ENCODE measurements around the gene LRRIQ3.

Gene LRRIQ3

DNA sequence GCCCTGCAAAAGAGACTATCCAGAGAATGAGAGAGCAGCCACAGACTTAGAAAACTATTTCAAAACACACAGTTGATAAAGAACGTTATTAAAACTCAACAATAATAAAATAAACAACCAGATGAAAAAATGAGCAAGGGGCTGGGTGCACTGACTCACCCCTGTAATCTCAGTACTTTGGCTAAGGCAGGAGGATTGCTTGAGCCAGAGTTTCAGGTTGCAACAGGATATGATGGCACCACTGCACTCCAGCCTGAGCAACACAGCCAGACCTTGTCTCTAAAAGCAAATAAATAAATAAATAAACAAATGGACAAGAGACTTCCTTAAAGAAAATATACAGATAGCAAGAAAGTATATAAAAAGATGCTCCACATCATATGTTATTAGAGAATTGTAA, 144.6 kb downstream of the LRRIQ3 start:
- no peak overlapping the region for H3K27ac Mint-ChIP-seq
- no peaks in the 10 kb centered on the region for H3K4me1 Mint-ChIP-seq (ENCODE audit: low read depth in 2 of 2)
- no peak overlapping the region for H3K4me3 Mint-ChIP-seq
- H3K27me3 Mint-ChIP-seq, result no peaks in the 10 kb centered on the region
- ATAC-seq (replicated peaks) (no peak), DNase-seq (no peak)
- H3K36me3 Mint-ChIP-seq (ENCODE audit: insufficient read depth), result no peaks in the 10 kb centered on the region
- H3K9me3 Mint-ChIP-seq, result peaks cover 0 to 7% of the 10 kb centered on the region in 2 donors

DNA sequence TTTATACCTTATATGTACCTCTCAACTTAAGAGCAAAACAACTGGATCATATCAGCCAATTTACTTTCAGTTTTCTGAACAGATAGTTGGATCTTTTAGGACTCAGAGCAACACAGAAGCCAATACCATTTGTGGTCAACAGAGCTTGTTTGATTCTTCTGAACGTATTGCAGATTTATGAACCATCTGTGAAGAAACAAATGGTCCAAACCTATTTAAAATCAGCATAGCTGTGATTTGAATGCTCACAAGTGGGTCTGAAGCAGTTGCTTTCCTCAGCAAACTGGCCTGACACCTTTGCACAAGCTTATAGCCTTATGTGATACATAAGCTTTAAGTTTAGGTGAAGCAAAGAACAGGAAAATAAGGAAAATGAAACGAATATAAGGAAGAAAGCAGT, 147.6 kb downstream of the LRRIQ3 start:
- DNase-seq (no peak), ATAC-seq (replicated peaks) (no peak)
- Mint-ChIP-seq H3K4me1 (ENCODE audit: low read depth in 2 of 2) (no peaks in the 10 kb centered on the region), H3K27me3 (no peaks in the 10 kb centered on the region), H3K9me3 (peaks cover 0 to 1% of the 10 kb centered on the region in 2 donors), H3K27ac (no peak overlapping the region), H3K36me3 (ENCODE audit: insufficient read depth) (no peaks in the 10 kb centered on the region), H3K4me3 (no peak overlapping the region)

DNA sequence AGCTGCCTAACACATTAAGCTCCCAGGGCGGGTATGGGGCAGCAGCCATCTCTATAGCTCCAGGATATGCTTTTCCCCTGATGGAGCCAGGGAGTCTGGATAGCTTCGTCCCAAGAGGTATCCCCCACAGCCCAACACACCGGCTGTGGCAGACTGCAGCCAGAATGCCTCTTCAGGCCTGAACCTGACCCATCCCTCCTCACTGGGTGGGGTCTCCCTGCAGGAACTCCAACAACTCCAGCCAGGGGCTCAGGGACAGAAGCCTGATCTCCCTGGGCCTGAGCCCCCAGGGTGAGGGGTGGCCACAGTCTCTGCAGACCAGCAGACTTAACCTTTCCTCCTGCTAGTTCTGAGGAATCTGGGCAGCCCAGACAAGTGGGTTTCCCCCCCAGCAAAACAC, 159.9 kb downstream of the LRRIQ3 start:
- Mint-ChIP-seq H3K9me3 (peaks cover 11 to 16% of the 10 kb centered on the region in 2 donors), H3K4me3 (no peak overlapping the region), H3K36me3 (ENCODE audit: insufficient read depth) (no peaks in the 10 kb centered on the region), H3K27ac (no peak overlapping the region), H3K4me1 (ENCODE audit: low read depth in 2 of 2) (no peaks in the 10 kb centered on the region), H3K27me3 (no peaks in the 10 kb centered on the region)
- ATAC-seq (replicated peaks) (no peak), DNase-seq (no peak)

DNA sequence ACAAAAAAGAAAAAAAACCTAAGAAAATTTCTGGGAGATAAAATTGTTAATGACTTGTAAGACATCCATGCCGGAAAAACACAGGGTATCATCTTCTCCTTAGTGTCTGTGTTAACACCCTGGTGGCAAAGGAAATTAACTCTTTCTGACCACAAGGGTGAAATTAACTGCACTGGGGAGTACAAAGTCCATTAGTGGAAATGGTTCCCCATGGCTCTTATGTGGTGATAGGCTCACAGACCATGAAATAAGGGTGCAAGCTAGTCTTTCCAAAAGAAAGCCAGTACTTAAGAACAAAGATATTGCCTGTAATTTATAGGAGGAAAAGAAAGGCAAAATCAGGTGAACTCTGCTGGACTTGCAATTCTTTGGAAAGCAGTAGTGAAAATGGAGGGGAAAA, 185.4 kb downstream of the LRRIQ3 start:
- Mint-ChIP-seq H3K4me3 (no peak overlapping the region), H3K9me3 (peaks cover 0 to 4% of the 10 kb centered on the region in 2 donors), H3K4me1 (ENCODE audit: low read depth in 2 of 2) (peaks cover 5 to 8% of the 10 kb centered on the region in 2 donors), H3K27ac (no peak overlapping the region), H3K36me3 (ENCODE audit: insufficient read depth) (no peaks in the 10 kb centered on the region), H3K27me3 (no peaks in the 10 kb centered on the region)
- DNase-seq, result no peak
- ATAC-seq (replicated peaks), result no peak

DNA sequence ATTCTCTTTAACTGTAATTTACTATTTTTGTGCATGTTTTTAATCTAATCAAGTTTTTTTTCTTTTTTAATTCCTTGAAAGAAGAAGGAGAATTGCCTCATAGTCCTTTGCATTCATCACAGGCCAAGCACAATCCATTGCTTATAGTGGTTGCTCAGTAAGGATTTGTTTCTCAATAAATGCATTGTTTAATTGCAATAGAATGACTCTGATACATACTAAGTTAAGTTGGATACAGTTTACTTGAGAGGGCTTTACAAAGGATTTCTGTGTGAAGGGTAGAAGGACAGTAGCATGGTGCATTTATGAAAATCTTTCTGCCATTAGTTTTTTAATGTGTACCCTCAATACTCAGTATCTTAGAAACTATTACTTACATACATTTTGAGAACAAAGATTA, 186.2 kb downstream of the LRRIQ3 start:
- no peaks in the 10 kb centered on the region for H3K27me3 Mint-ChIP-seq
- DNase-seq (no peak), ATAC-seq (replicated peaks) (no peak)
- H3K4me1 Mint-ChIP-seq (ENCODE audit: low read depth in 2 of 2), result peaks cover 5 to 8% of the 10 kb centered on the region in 2 donors
- no peak overlapping the region for H3K27ac Mint-ChIP-seq
- H3K9me3 Mint-ChIP-seq, result peaks cover 0 to 4% of the 10 kb centered on the region in 2 donors
- H3K4me3 Mint-ChIP-seq, result no peak overlapping the region
- no peaks in the 10 kb centered on the region for H3K36me3 Mint-ChIP-seq (ENCODE audit: insufficient read depth)

DNA sequence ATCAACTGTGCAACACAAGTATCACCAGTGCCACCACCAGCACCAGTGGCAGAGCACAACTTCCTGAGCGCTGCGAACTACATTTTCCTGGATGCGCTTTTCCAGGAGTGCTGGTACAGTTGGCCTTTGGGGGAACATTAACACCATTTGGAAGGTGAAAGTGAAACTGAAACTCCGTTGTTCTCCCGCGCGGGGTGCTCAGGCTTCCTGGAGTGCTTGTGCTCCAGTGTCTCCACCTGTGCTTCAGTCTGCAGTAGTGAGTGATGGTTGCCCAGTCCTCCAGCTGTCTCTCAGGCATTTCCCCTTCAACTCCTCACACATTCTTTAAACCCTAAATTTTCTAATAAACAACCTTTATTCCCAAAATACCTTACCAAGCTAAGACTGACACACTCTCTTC, 187.8 kb downstream of the LRRIQ3 start:
- DNase-seq, result no peak
- Mint-ChIP-seq H3K27me3 (no peaks in the 10 kb centered on the region), H3K4me1 (ENCODE audit: low read depth in 2 of 2) (peaks cover 5 to 8% of the 10 kb centered on the region in 2 donors), H3K9me3 (no peaks in the 10 kb centered on the region), H3K27ac (peak overlapping the region in 1 of 2 donors; percentile 26), H3K4me3 (peak overlapping the region; percentile 66 to 79), H3K36me3 (ENCODE audit: insufficient read depth) (no peaks in the 10 kb centered on the region)
- peak; percentile 61 for ATAC-seq (replicated peaks)

DNA sequence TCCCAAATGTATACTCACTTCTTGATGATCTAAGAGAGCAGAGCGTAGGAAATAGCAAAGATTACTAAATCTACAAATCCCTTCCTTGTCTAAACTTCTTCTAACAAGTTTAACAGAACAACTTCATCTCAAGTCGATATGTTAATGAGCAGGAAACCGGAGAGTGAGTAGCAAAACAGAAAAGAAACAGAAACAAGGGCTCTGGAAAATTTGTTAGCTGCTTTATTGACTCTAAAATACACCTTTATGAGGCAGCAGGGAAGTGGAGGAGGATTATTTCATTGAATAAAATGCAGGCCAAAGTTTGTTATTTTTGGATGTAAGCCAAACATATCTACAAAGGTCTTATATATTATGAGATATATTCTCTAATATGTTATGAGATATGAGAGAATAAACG, 192.4 kb downstream of the LRRIQ3 start:
- Mint-ChIP-seq H3K36me3 (ENCODE audit: insufficient read depth) (no peaks in the 10 kb centered on the region), H3K27me3 (no peaks in the 10 kb centered on the region), H3K4me3 (no peak overlapping the region), H3K27ac (no peak overlapping the region), H3K4me1 (ENCODE audit: low read depth in 2 of 2) (peaks cover 5 to 8% of the 10 kb centered on the region in 2 donors), H3K9me3 (no peaks in the 10 kb centered on the region)
- DNase-seq (no peak), ATAC-seq (replicated peaks) (no peak)

DNA sequence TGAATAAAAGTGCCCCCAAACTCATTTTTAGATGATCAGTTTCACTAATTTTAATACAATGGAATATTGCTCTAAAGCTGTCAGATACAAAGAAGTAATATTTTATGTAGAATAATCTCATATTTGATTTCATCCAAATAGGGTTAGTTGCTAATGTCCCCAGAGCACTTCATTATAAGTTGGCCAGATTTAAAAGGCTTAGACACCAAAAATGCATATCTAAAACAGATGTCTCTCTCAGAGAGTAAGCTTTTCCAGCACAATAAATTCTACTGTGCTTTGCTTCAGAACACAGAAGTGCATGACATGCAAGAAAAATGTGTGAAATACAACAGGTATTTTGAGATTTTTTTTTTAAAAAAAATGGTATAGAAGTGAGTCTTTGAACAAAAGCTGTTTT, 194.2 kb downstream of the LRRIQ3 start:
- no peak overlapping the region for H3K4me3 Mint-ChIP-seq
- H3K27ac Mint-ChIP-seq, result no peak overlapping the region
- H3K36me3 Mint-ChIP-seq (ENCODE audit: insufficient read depth), result no peaks in the 10 kb centered on the region
- DNase-seq (no peak), ATAC-seq (replicated peaks) (no peak)
- no peaks in the 10 kb centered on the region for H3K27me3 Mint-ChIP-seq
- H3K9me3 Mint-ChIP-seq, result no peaks in the 10 kb centered on the region
- no peaks in the 10 kb centered on the region for H3K4me1 Mint-ChIP-seq (ENCODE audit: low read depth in 2 of 2)

DNA sequence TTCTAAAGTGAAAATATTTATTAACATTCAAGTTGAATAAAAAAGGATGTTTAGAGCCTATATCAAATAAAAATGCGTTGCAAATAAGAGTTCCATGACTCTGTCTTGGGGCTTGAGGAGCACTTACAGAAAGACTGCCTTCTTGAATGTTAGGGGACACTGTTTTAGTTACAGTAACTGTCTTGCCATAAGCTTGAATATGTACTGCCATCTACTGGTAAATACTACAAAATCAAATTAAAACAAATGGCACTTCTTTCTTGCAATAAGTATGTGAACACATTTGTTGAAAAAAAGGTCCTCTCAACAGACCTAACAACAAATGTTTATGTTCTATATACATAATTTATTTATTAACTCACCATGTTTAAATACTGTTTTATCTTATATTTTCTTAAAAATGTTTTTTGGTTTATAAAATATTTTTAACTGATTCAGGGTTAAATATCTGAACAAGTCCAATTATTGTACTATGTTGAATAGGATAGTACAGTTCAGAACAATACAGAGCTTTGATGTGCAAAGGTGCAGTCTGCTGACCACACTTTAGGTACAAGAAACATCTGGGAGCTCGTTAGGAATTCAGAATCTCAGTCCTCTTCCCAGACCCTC, 199.5 kb downstream of the LRRIQ3 start:
- ATAC-seq (replicated peaks) (no peak), DNase-seq (no peak)
- no peaks in the 10 kb centered on the region for H3K4me1 Mint-ChIP-seq (ENCODE audit: low read depth in 2 of 2)
- H3K36me3 Mint-ChIP-seq (ENCODE audit: insufficient read depth), result no peaks in the 10 kb centered on the region
- H3K9me3 Mint-ChIP-seq, result no peaks in the 10 kb centered on the region
- H3K4me3 Mint-ChIP-seq, result no peak overlapping the region
- no peaks in the 10 kb centered on the region for H3K27me3 Mint-ChIP-seq
- no peak overlapping the region for H3K27ac Mint-ChIP-seq

DNA sequence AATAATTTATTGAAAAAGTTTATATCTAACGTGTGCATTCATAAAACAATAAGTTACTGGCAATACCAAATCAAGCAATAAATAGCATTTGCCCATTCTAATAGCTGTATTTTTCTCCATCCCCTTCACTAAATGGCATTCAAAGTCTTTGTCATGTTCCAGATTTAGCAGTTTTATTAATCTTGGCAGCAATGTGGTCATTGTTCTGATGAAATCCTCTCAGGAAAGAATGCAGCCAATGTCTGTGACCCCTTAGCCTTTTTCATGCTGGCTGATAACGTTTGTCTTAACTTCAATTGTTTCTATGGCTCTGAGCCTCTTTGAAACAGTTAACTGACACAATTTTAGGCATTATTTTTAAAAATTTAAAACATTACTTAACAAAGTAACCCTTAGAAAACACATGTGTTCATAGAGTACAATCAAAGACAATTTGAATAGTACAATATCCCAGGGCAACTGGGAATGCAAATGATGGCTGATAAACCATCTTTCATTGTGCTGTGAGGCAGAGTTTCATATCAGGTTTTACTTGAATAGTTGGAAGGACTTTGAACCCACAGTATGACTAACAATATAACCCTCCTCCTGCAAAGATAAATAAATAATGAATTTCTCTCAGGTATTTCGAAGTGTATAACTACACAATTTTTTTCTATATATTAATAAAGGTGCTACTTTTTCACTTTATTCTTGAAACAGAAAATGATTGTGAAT, 217.5 kb downstream of the LRRIQ3 start:
- H3K27me3 Mint-ChIP-seq, result no peaks in the 10 kb centered on the region

DNA sequence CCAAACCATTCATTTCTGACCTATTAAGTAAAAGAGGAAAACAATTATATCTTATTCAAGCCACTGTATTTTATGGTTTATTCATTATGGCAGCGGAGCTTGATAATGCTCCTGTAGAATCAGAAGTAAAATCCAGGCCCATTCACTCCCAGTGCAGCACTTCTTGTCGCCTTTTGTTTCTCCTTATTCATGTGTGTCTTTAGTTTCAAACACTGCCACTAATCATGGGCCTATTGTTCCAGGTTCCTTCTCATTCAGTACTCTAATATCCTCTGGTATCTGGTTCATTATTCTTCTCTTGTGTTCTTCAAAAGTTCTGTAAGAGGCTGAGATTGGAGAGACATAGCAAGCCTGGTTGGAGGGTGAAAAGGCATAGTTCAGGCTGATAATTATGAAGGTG, 218.3 kb downstream of the LRRIQ3 start:
- peaks cover 5 to 8% of the 10 kb centered on the region in 2 donors for H3K9me3 Mint-ChIP-seq
- H3K27me3 Mint-ChIP-seq, result no peaks in the 10 kb centered on the region
- ATAC-seq (replicated peaks), result no peak
- no peak overlapping the region for H3K4me3 Mint-ChIP-seq
- H3K4me1 Mint-ChIP-seq (ENCODE audit: low read depth in 2 of 2), result no peaks in the 10 kb centered on the region
- H3K36me3 Mint-ChIP-seq (ENCODE audit: insufficient read depth), result no peaks in the 10 kb centered on the region
- no peak overlapping the region for H3K27ac Mint-ChIP-seq
- DNase-seq, result no peak

More for the DNA sequence above, 217.5 kb downstream of the LRRIQ3 start:
- no peak overlapping the region for H3K27ac Mint-ChIP-seq
- no peak for DNase-seq
- H3K4me3 Mint-ChIP-seq, result no peak overlapping the region
- no peaks in the 10 kb centered on the region for H3K36me3 Mint-ChIP-seq (ENCODE audit: insufficient read depth)
- H3K4me1 Mint-ChIP-seq (ENCODE audit: low read depth in 2 of 2), result no peaks in the 10 kb centered on the region
- no peak for ATAC-seq (replicated peaks)
- H3K9me3 Mint-ChIP-seq, result peaks cover 7 to 8% of the 10 kb centered on the region in 2 donors

DNA sequence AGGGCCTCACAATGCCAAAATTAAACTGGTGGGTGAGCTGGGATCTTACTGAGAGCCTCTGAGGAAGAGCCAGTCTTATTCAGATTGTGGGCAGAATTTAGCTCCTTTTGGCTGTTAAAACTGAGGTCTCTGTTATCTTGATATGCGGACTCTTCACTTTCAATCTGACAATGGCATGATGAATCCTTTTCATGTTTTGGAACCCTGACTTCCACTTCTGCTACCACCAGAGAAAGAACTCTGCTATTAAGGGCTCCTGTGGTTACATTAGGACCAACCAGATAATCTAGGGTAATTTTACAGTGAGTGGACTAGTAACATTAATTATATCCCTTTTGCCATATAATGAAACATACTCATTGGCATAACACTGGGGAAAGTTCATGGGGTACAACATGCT, 219.0 kb downstream of the LRRIQ3 start:
- Mint-ChIP-seq H3K36me3 (ENCODE audit: insufficient read depth) (no peaks in the 10 kb centered on the region), H3K27ac (no peak overlapping the region), H3K4me3 (no peak overlapping the region), H3K27me3 (no peaks in the 10 kb centered on the region), H3K4me1 (ENCODE audit: low read depth in 2 of 2) (no peaks in the 10 kb centered on the region), H3K9me3 (peaks cover 4 to 8% of the 10 kb centered on the region in 2 donors)
- no peak for DNase-seq
- ATAC-seq (replicated peaks), result no peak

All from effector memory CD8-positive, alpha-beta T cell (primary cell).